Measurements from ENCODE around the gene ABCC4. TPM values are rescaled to one million over a fixed set of nuclear protein-coding genes. Genes with fewer than 3 reads are reported as not detected.
"Not testable (repeated sequence)": the region's sequence is repeated elsewhere in the genome, so short reads cannot be mapped to it uniquely, and the experiment has no call there.

ABCC4 gene
- total and polyA plus RNA-seq, 4 donors: 9.4 to 25.5 (median 16.0) TPM

DNA sequence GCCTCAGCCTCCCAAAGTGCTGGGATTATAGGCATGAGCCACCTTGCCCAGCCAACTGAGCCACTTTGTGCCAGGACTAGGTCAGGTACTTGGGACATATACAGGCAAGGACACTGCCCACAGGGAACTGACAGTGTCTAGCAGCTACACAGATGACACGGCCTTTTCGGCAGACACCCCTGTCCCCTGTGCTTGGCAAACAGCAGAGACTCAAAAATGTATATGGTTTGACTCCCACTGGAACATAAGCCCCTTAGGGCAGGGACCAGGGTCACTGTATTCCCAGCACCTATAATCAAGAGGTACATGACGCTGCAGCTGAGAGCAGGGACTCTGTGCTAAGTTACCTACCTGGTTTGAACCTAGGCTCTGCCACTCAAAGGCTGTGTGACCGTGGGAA lies 16.8 kb downstream of the ABCC4 start:
- WGBS (ENCODE audit: insufficient coverage): no CpG with 5 or more reads among the region's 4 CpGs
- Histone ChIP-seq H3K36me3 (ENCODE audit: control insufficient read depth, insufficient read depth, low read length) (no peaks in the 10 kb centered on the region), H3K27ac (ENCODE audit: low read depth, low read length) (no peak overlapping the region), H3K4me1 (ENCODE audit: control insufficient read depth, insufficient read depth, low read length) (peaks cover 3% of the 10 kb centered on the region), H3K9me3 (ENCODE audit: control insufficient read depth, insufficient read depth, low read length) (no peaks in the 10 kb centered on the region), H3K4me3 (ENCODE audit: low read depth, low read length) (no peak overlapping the region), H3K27me3 (ENCODE audit: control insufficient read depth, insufficient read depth, low read length) (no peaks in the 10 kb centered on the region)
- no peak for DNase-seq (ENCODE audit: low read depth in 4 of 6, low spot score in 6 of 6)

DNA sequence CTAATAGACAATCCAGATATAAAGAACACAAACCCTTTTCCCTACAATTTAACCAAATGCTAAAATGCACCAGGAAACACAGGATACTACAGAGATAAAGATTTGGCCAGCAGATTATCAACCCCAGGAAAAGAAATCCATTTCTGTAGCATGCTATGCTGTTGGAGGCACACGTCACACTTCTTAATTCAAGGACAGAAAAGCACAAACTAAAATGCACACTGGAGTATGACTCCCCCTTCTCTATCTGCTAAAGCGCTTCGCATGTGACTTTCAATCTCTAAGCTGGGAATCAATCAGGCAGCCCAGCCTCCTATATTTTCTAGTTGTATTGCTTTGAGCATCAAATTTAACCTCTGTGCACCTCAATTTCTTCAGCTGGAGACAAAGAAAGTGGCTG lies 22.2 kb downstream of the ABCC4 start:
- Histone ChIP-seq H3K4me3 (ENCODE audit: low read depth, low read length) (no peak overlapping the region), H3K27ac (ENCODE audit: low read depth, low read length) (no peak overlapping the region), H3K4me1 (ENCODE audit: control insufficient read depth, insufficient read depth, low read length) (peaks cover 3% of the 10 kb centered on the region), H3K36me3 (ENCODE audit: control insufficient read depth, insufficient read depth, low read length) (no peaks in the 10 kb centered on the region), H3K27me3 (ENCODE audit: control insufficient read depth, insufficient read depth, low read length) (no peaks in the 10 kb centered on the region), H3K9me3 (ENCODE audit: control insufficient read depth, insufficient read depth, low read length) (no peaks in the 10 kb centered on the region)
- DNase-seq (ENCODE audit: low read depth in 4 of 6, low spot score in 6 of 6): peak in 1 of 6 donors; percentile 37
- 60% methylated on average over 1 of the region's 3 CpGs for WGBS (ENCODE audit: insufficient coverage)

DNA sequence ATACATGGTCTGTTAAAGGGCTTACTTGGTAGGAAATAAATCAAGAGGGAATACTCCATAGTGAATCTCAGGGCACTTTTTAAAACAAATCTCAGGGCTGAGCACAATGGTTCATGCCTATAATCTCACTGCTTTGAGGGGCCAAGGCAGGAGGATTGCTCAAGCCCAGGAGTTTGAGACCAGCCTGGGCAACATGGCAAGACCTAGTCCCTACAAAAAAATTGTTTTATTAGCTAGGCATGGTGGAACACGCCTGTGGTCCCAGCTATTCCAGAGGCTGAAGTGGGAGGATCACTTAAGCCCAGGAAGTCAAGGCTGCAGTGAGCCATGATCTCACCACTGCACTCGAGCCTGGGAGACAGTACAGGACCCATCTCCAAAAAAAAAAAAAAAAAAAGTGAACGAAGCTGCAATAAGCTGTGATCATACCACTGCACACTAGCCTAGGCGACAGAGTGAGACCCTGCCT lies 25.2 kb downstream of the ABCC4 start:
- H3K27ac ChIP-seq (ENCODE audit: low read depth, low read length): no peak overlapping the region
- no peaks in the 10 kb centered on the region for H3K9me3 ChIP-seq (ENCODE audit: control insufficient read depth, insufficient read depth, low read length)
- 100% methylated on average over 2 of the region's 4 CpGs for WGBS (ENCODE audit: insufficient coverage)
- DNase-seq (ENCODE audit: low read depth in 4 of 6, low spot score in 6 of 6): no peak
- no peaks in the 10 kb centered on the region for H3K27me3 ChIP-seq (ENCODE audit: control insufficient read depth, insufficient read depth, low read length)
- H3K4me3 ChIP-seq (ENCODE audit: low read depth, low read length): no peak overlapping the region
- H3K36me3 ChIP-seq (ENCODE audit: control insufficient read depth, insufficient read depth, low read length): no peaks in the 10 kb centered on the region
- H3K4me1 ChIP-seq (ENCODE audit: control insufficient read depth, insufficient read depth, low read length): peaks cover 9% of the 10 kb centered on the region

DNA sequence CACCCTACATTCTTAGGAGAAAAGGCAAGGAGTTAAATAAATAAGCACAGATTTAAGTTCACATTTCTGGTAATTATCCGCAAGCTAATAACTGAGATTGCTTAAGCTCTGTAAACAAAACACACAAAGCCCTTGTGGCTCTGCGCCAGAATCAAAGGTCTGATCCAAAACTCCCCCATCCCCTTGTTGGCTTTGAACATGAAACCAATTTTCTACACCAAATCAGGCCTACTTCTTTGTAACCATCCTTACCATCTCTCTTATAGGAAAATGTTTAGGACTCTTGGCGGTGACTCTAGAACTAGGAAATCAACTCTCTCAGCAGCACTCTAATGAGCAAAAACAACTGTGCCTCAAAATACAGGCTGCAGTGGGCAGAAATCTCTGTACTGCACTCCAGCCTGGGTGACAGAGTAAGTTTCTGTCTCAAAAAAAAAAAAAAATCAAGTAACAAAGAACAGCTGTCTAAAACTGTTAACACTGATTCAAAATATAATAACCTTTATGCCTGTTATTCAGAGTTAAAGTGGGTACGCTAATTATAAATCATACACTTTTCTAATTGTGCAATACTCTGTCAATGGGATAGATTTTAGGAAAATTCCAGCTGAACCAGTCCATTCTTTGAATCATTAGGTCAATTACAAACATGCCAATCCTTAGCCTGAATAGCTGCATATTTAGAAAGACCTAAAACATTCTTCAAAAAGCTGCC lies 25.8 kb downstream of the ABCC4 start:
- WGBS (ENCODE audit: insufficient coverage): 56% methylated on average over 3 of the region's 4 CpGs
- Histone ChIP-seq H3K9me3 (ENCODE audit: control insufficient read depth, insufficient read depth, low read length) (no peaks in the 10 kb centered on the region), H3K27ac (ENCODE audit: low read depth, low read length) (no peak overlapping the region)

DNA sequence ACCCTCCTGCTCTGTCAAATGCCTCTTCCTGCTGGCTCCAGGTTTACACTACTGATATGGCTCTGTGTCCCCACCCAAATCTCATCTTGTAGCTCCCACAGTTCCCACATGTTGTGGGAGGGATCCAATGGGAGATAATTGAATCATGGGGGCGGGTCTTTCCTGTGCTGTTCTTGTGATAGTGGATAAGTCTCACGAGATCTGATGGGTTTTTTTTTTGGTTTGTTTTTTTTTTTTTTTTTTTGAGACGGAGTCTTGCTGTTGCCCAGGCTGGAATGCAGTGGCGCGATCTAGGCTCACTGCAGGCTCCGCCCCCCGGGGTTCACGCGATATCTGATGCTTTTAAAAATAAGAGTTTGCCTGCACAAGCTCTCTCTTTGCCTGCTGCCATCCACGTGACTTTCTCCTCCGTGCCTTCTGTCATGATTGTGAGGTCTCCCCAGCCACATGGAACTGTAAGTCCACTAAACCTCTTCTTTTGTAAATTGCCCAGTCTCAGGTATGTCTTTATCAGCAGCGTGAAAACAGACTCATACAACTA lies 27.6 kb downstream of the ABCC4 start:
- not testable (repeated sequence) for H3K4me3 ChIP-seq (ENCODE audit: low read depth, low read length); H3K27me3 ChIP-seq (ENCODE audit: control insufficient read depth, insufficient read depth, low read length); DNase-seq (ENCODE audit: low read depth in 4 of 6, low spot score in 6 of 6); H3K9me3 ChIP-seq (ENCODE audit: control insufficient read depth, insufficient read depth, low read length); H3K27ac ChIP-seq (ENCODE audit: low read depth, low read length); H3K36me3 ChIP-seq (ENCODE audit: control insufficient read depth, insufficient read depth, low read length)
- WGBS (ENCODE audit: insufficient coverage): 95% methylated on average over 8 of the region's 12 CpGs
- H3K4me1 ChIP-seq (ENCODE audit: control insufficient read depth, insufficient read depth, low read length): peaks cover 14% of the 10 kb centered on the region

More for the DNA sequence above, 25.8 kb downstream of the ABCC4 start:
- Histone ChIP-seq H3K4me1 (ENCODE audit: control insufficient read depth, insufficient read depth, low read length) (peaks cover 15% of the 10 kb centered on the region), H3K27me3 (ENCODE audit: control insufficient read depth, insufficient read depth, low read length) (no peaks in the 10 kb centered on the region), H3K36me3 (ENCODE audit: control insufficient read depth, insufficient read depth, low read length) (no peaks in the 10 kb centered on the region), H3K4me3 (ENCODE audit: low read depth, low read length) (no peak overlapping the region)
- peak in 2 of 6 donors; percentile 29 to 52 for DNase-seq (ENCODE audit: low read depth in 4 of 6, low spot score in 6 of 6)

DNA sequence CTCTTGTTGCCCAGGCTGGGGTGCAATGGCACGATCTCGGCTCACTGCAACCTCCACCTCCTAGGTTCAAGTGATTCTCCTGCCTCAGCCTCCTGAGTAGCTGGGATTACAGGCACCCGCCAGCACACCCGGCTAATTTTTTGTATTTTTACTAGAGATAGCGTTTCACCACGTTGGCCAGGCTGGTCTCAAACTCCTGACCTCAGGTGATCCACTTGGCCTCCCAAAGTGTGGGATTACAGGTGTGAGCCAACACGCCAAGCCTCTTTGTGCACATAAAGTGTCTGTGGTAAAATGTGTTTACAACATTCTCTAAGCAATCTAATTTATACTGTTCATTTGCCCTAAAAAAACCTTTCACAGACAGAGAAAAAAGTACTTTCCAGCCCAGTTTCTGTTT lies 29.2 kb downstream of the ABCC4 start:
- Histone ChIP-seq H3K27ac (ENCODE audit: low read depth, low read length) (peak overlapping the region; percentile 71), H3K4me1 (ENCODE audit: control insufficient read depth, insufficient read depth, low read length) (peaks cover 14% of the 10 kb centered on the region)
- H3K36me3 ChIP-seq (ENCODE audit: control insufficient read depth, insufficient read depth, low read length); H3K9me3 ChIP-seq (ENCODE audit: control insufficient read depth, insufficient read depth, low read length); DNase-seq (ENCODE audit: low read depth in 4 of 6, low spot score in 6 of 6); H3K27me3 ChIP-seq (ENCODE audit: control insufficient read depth, insufficient read depth, low read length); H3K4me3 ChIP-seq (ENCODE audit: low read depth, low read length): not testable (repeated sequence)
- 95% methylated on average over 6 of the region's 7 CpGs for WGBS (ENCODE audit: insufficient coverage)

DNA sequence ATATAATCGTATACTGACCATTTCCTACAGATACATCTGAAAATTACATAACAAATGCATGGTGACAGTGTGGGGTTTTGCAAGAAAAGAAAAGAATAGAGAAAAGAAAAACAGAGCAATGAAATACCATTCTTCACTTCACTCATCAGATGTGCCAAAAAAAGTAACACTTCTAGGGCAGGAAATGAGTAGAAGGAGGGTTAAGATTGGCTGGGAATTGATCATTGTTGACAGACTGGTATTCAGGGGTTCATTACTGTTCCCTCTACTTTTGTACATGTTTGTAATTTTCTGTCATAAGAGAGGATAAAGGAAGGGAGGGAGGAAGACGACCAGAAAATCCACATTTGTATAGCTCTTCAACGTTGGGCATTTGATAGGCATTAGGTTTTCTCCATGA lies 31.5 kb downstream of the ABCC4 start:
- H3K36me3 ChIP-seq (ENCODE audit: control insufficient read depth, insufficient read depth, low read length): no peaks in the 10 kb centered on the region
- no peak overlapping the region for H3K4me3 ChIP-seq (ENCODE audit: low read depth, low read length)
- peaks cover 1% of the 10 kb centered on the region for H3K9me3 ChIP-seq (ENCODE audit: control insufficient read depth, insufficient read depth, low read length)
- WGBS (ENCODE audit: insufficient coverage): no CpG with 5 or more reads among the region's 3 CpGs
- H3K4me1 ChIP-seq (ENCODE audit: control insufficient read depth, insufficient read depth, low read length): peaks cover 14% of the 10 kb centered on the region
- DNase-seq (ENCODE audit: low read depth in 4 of 6, low spot score in 6 of 6): no peak
- H3K27ac ChIP-seq (ENCODE audit: low read depth, low read length): no peak overlapping the region
- no peaks in the 10 kb centered on the region for H3K27me3 ChIP-seq (ENCODE audit: control insufficient read depth, insufficient read depth, low read length)

DNA sequence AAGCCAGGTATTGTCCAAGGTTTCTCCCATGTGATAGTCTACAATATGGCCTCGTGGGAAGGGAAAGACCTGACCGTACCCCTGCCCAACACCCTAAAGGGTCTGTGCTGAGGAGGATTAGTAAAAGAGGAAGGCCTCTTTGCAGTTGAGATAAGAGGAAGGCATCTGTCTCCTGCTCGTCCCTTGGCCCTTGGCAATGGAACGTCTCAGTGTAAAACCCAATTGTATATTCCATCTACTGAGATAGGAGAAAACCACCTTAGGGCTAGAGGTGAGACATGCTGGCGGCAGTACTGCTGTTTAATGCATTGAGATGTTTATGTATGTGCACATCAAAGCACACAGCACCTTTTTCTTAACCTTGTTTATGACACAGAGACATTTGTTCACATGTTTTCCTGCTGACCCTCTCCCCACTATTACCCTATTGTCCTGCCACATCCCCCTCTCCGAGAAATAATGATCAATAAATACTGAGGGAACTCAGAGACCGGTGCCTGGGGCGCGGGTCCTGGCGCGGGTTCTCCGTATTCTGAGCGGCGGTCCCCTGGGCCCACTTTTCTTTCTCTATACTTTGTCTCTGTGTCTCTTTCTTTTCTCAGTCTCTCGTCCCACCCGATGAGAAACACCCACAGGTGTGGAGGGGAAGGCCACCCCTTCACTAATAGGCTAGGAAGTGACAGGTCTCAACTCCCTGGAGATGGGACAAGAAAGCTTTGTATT lies 32.7 kb downstream of the ABCC4 start:
- 100% methylated on average over 1 of the region's 16 CpGs for WGBS (ENCODE audit: insufficient coverage)
- peaks cover 14% of the 10 kb centered on the region for H3K4me1 ChIP-seq (ENCODE audit: control insufficient read depth, insufficient read depth, low read length)
- H3K9me3 ChIP-seq (ENCODE audit: control insufficient read depth, insufficient read depth, low read length); DNase-seq (ENCODE audit: low read depth in 4 of 6, low spot score in 6 of 6); H3K36me3 ChIP-seq (ENCODE audit: control insufficient read depth, insufficient read depth, low read length); H3K27me3 ChIP-seq (ENCODE audit: control insufficient read depth, insufficient read depth, low read length); H3K27ac ChIP-seq (ENCODE audit: low read depth, low read length); H3K4me3 ChIP-seq (ENCODE audit: low read depth, low read length): not testable (repeated sequence)

DNA sequence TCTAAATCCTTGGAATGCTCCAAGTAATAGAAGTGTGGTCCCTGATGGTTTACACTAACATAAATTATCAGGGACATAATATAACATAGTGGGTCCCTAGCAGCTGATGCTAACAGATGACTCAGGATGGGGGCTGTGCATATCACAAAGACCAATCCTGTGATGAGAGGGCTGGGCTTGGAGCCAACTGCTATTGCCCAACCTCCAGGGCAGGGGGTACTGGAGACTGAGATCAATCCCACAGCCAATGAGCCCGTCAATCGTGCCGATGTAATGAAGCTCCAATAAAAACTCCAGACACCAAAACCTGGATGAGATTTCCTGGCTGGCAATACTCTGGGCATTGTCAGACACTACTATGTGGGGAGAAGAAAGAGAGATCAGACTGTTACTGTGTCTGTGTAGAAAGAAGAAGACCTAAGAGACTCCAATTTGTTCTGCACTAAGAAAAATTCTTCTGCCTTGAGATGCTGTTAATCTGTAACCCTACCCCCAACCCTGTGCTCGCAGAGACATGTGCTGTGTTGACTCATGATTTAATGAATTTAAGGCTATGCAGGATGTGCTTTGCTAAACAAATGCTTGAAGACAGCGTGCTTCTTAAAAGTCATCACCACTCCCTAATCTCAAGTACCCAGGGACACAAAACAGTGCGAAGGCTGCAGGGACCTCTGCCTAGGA lies 33.4 kb downstream of the ABCC4 start:
- Histone ChIP-seq H3K9me3 (ENCODE audit: control insufficient read depth, insufficient read depth, low read length) (peaks cover 1% of the 10 kb centered on the region), H3K27me3 (ENCODE audit: control insufficient read depth, insufficient read depth, low read length) (no peaks in the 10 kb centered on the region), H3K4me3 (ENCODE audit: low read depth, low read length) (no peak overlapping the region), H3K4me1 (ENCODE audit: control insufficient read depth, insufficient read depth, low read length) (peaks cover 14% of the 10 kb centered on the region), H3K36me3 (ENCODE audit: control insufficient read depth, insufficient read depth, low read length) (no peaks in the 10 kb centered on the region), H3K27ac (ENCODE audit: low read depth, low read length) (no peak overlapping the region)
- no CpG with 5 or more reads among the region's 6 CpGs for WGBS (ENCODE audit: insufficient coverage)
- DNase-seq (ENCODE audit: low read depth in 4 of 6, low spot score in 6 of 6): no peak

Measured in spinal cord (tissue), 10 donors.